Keratinocyte (primary cell): ENCODE data around the gene PSD. TPM values are rescaled to one million over a fixed set of nuclear protein-coding genes. Genes with fewer than 3 reads are reported as not detected.

ENCODE experiments used
- DNase-seq: peaks from one replicate; pipeline ENCODE4 v3.0.0-alpha.2; 2011; ENCODE audit warnings: low read depth, missing footprints, low spot score
- FAIRE-seq: peaks from 2 replicates; lab custom pipeline; 2011; peaks lifted over from hg19 to GRCh38; lab: Jason Lieb, UNC
- H2AFZ ChIP-seq: 2 replicates; pipeline ENCODE4 v1.6.0; 2012; ENCODE audit warnings: low read length, control low read depth, inconsistent platforms; ENCODE audit not compliant: control insufficient read depth
- H3K27ac ChIP-seq: 2 replicates; pipeline ENCODE4 v1.5.1; 2011; ENCODE audit warnings: low read length; ENCODE audit not compliant: control insufficient read depth, insufficient read depth
- H3K27me3 ChIP-seq: 3 replicates; pipeline ENCODE4 v1.6.0; 2011; ENCODE audit warnings: low read length; ENCODE audit not compliant: control insufficient read depth, insufficient read depth; ENCODE audit errors: extremely low read depth
- H3K36me3 ChIP-seq, 2 experiments: 2 replicates in 1 of 2; 3 replicates in 1 of 2; pipeline ENCODE4 v1.5.1; 2011; ENCODE audit warnings: low read length in 2 of 2, mild to moderate bottlenecking in 1 of 2; ENCODE audit not compliant: control insufficient read depth in 2 of 2, insufficient read depth in 2 of 2; ENCODE audit errors: extremely low read depth in 1 of 2
- H3K4me1 ChIP-seq: 3 replicates; pipeline ENCODE4 v1.5.1; 2011; ENCODE audit warnings: low read length; ENCODE audit not compliant: control insufficient read depth, insufficient read depth; ENCODE audit errors: extremely low read depth
- H3K4me2 ChIP-seq: 3 replicates; pipeline ENCODE4 v1.6.0; 2011; ENCODE audit warnings: low read depth, low read length; ENCODE audit not compliant: control insufficient read depth, insufficient read depth; ENCODE audit errors: extremely low read depth
- H3K4me3 ChIP-seq, 3 experiments: fragments of 200-600 bp in 1 of 3; sonication (generic) in 1 of 3; 2 replicates in 2 of 3; 3 replicates in 1 of 3; pipeline ENCODE4 v1.5.1; 2011 to 2016; ENCODE audit warnings: low read length in 3 of 3, mild to moderate bottlenecking in 3 of 3, control low read depth in 2 of 3, inconsistent platforms in 1 of 3, low read depth in 1 of 3, mixed read lengths in 1 of 3, mixed run types in 1 of 3, moderate library complexity in 1 of 3; ENCODE audit not compliant: control insufficient read depth in 2 of 3, insufficient read depth in 2 of 3; ENCODE audit errors: extremely low read depth in 1 of 3
- H3K79me2 ChIP-seq: 2 replicates; pipeline ENCODE4 v1.6.0; 2012; ENCODE audit warnings: low read length; ENCODE audit not compliant: control insufficient read depth, insufficient read depth
- H3K9ac ChIP-seq: 3 replicates; pipeline ENCODE4 v1.6.0; 2011; ENCODE audit warnings: low read length; ENCODE audit not compliant: control insufficient read depth, insufficient read depth; ENCODE audit errors: extremely low read depth
- H3K9me1 ChIP-seq: 3 replicates; pipeline ENCODE4 v1.6.0; 2011; ENCODE audit warnings: low read length; ENCODE audit not compliant: control insufficient read depth, insufficient read depth; ENCODE audit errors: extremely low read depth
- H3K9me3 ChIP-seq: 2 replicates; pipeline ENCODE4 v1.5.1; 2012; ENCODE audit warnings: low read depth, low read length; ENCODE audit not compliant: control insufficient read depth
- H4K20me1 ChIP-seq: 3 replicates; pipeline ENCODE4 v1.6.0; 2011; ENCODE audit warnings: low read length; ENCODE audit not compliant: control insufficient read depth, insufficient read depth; ENCODE audit errors: extremely low read depth
- EZH2 ChIP-seq: IDR thresholded peaks from one replicate; pipeline ENCODE4 v1.6.1; 2012; ENCODE audit warnings: inconsistent platforms, mild to moderate bottlenecking, low read length, moderate library complexity
- dilution Hi-C: fragments of 300-500 bp; cut with MboI; formaldehyde crosslinking; loops from one replicate; pipeline ENCODE4 v1.7.0; 2020; ENCODE audit warnings: low sequenced_read_pairs; ENCODE audit not compliant: extremely low pct_ligation_motif_present
- polyA plus RNA-seq, 5 experiments: library from polyadenylated mRNA; depleted of rRNA in 3 of 5; stranded (reverse) in 3 of 5; stranded (forward) in 1 of 5; unstranded in 1 of 5; fragments of >200 nt; gene quantifications; 1 replicate in 1 of 5; 2 replicates in 3 of 5; 3 replicates in 1 of 5; pipeline versions ENCODE4 v1.2.1 to v1.2.3, GENCODE V29; 2011 to 2012; ENCODE audit warnings: missing spikeins in 2 of 5, low read depth in 1 of 5, low replicate concordance in 1 of 5
- TF ChIP-seq, protein P1 (sequence below), 3 experiments: IDR thresholded peaks in 1 of 3; conservative IDR thresholded peaks in 1 of 3; optimal IDR thresholded peaks in 1 of 3; 2 replicates in 2 of 3; 3 replicates in 1 of 3; pipeline versions ENCODE3 to v1.5.1; 2011; ENCODE audit warnings: low read length in 3 of 3, mild to moderate bottlenecking in 3 of 3, moderate library complexity in 2 of 3, control low read depth in 1 of 3, inconsistent platforms in 1 of 3; ENCODE audit not compliant: insufficient read depth in 2 of 3; ENCODE audit errors: extremely low read depth in 1 of 3

PSD gene
- polyA plus RNA-seq, 1 donor (not counting 4 experiments of a cell fraction or from before 2014, with no cell fraction given) = 0.10 TPM

DNA sequence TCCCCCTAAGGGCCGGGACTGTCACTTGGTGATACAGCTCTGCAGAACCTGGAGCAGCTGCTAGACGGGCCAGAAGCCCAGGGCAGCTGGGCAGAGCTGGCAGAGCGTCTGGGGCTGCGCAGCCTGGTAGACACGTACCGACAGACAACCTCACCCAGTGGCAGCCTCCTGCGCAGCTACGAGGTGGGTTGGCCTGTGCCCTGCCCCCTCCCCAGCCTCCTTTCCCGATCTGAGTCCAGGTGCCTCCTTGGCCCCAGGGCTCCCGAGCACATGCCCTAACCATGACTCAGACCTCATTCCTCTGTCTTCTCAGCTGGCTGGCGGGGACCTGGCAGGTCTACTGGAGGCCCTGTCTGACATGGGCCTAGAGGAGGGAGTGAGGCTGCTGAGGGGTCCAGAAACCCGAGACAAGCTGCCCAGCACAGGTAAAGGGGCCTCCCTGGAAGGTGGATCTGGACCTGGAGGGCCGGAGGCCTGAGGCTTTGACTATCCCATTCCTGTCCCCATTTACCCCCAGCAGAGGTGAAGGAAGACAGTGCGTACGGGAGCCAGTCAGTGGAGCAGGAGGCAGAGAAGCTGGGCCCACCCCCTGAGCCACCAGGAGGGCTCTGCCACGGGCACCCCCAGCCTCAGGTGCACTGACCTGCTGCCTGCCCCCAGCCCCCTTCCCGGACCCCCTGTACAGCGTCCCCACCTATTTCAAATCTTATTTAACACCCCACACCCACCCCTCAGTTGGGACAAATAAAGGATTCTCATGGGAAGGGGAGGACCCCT, 16.7 kb downstream of the PSD start:
- Histone ChIP-seq H3K4me1 (peaks cover 22% of the 10 kb centered on the region), H3K4me3 (no peak overlapping the region), H3K4me2 (peak overlapping the region; percentile 58), H3K9me3 (no peaks in the 10 kb centered on the region), H3K27me3 (no peaks in the 10 kb centered on the region), H4K20me1 (peaks cover 3% of the 10 kb centered on the region), H2AFZ (no peak overlapping the region), H3K27ac (peak overlapping the region; percentile 26), H3K9ac (peak overlapping the region; percentile 33), H3K9me1 (no peaks in the 10 kb centered on the region), H3K79me2 (no peaks in the 10 kb centered on the region), H3K36me3 (peaks cover 20 to 25% of the 10 kb centered on the region in 2 experiments)
- peak; percentile 87 for FAIRE-seq
- TF ChIP-seq, protein P1, sequence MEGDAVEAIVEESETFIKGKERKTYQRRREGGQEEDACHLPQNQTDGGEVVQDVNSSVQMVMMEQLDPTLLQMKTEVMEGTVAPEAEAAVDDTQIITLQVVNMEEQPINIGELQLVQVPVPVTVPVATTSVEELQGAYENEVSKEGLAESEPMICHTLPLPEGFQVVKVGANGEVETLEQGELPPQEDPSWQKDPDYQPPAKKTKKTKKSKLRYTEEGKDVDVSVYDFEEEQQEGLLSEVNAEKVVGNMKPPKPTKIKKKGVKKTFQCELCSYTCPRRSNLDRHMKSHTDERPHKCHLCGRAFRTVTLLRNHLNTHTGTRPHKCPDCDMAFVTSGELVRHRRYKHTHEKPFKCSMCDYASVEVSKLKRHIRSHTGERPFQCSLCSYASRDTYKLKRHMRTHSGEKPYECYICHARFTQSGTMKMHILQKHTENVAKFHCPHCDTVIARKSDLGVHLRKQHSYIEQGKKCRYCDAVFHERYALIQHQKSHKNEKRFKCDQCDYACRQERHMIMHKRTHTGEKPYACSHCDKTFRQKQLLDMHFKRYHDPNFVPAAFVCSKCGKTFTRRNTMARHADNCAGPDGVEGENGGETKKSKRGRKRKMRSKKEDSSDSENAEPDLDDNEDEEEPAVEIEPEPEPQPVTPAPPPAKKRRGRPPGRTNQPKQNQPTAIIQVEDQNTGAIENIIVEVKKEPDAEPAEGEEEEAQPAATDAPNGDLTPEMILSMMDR (optimal IDR thresholded peaks at IDR 0.05 in 1 of 3, IDR thresholded peaks at IDR 0.05 in 1 of 3, conservative IDR thresholded peaks at IDR 0.05 in 1 of 3; ENCODE audit: extremely low read depth in 1 of 3, insufficient read depth in 2 of 3, low read length in 3 of 3) = peak in 1 of 3 experiments; percentile 9
- TF ChIP-seq EZH2 = no peak
- dilution Hi-C loops = no loop called here
- peak; percentile 83 for DNase-seq

DNA sequence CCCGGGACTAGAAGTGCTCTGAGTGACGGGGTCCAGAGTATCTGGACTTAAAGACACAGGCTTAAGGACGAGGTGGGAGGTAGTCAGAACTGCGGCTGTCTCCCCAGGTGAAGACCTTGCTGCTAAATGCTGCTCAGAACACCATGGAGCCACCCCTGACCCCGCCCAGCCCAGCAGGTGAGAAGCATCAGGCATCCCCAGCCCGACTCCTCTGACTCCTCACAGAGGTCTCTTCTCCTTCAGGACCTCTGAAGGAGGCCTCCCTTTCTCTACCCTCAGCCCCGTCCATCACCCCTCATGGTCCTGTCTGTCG, 17.3 kb downstream of the PSD start:
- no peak for DNase-seq
- H3K4me3 ChIP-seq = no peak overlapping the region
- TF ChIP-seq EZH2 = no peak
- TF ChIP-seq, protein P1 (optimal IDR thresholded peaks at IDR 0.05 in 1 of 3, IDR thresholded peaks at IDR 0.05 in 1 of 3, conservative IDR thresholded peaks at IDR 0.05 in 1 of 3; ENCODE audit: extremely low read depth in 1 of 3, insufficient read depth in 2 of 3, low read length in 3 of 3) = no peak
- FAIRE-seq = no peak
- H3K4me1 ChIP-seq = peaks cover 28% of the 10 kb centered on the region
- peaks cover 20 to 27% of the 10 kb centered on the region in 2 experiments for H3K36me3 ChIP-seq
- no peaks in the 10 kb centered on the region for H3K9me1 ChIP-seq
- no peaks in the 10 kb centered on the region for H3K27me3 ChIP-seq
- H3K27ac ChIP-seq = peak overlapping the region; percentile 26
- no peaks in the 10 kb centered on the region for H3K9me3 ChIP-seq
- H3K4me2 ChIP-seq = peak overlapping the region; percentile 58
- no peak overlapping the region for H2AFZ ChIP-seq
- H3K79me2 ChIP-seq = peaks cover 5% of the 10 kb centered on the region
- peak overlapping the region; percentile 33 for H3K9ac ChIP-seq
- dilution Hi-C loops = no loop called here
- H4K20me1 ChIP-seq = peaks cover 3% of the 10 kb centered on the region
